DMS53 treated with DMSO at 0.1 percent for 48 hours (cell line): Measurements from ENCODE around the gene ADK.
"Not testable (repeated sequence)": the region's sequence is repeated elsewhere in the genome, so short reads cannot be mapped to it uniquely, and the experiment has no call there.

Source experiments
- DNase-seq: peaks from one replicate; lab custom pipeline; 2025; ENCODE audit not compliant: unreplicated experiment; lab: John Stamatoyannopoulos, UW

The ADK gene

DNA sequence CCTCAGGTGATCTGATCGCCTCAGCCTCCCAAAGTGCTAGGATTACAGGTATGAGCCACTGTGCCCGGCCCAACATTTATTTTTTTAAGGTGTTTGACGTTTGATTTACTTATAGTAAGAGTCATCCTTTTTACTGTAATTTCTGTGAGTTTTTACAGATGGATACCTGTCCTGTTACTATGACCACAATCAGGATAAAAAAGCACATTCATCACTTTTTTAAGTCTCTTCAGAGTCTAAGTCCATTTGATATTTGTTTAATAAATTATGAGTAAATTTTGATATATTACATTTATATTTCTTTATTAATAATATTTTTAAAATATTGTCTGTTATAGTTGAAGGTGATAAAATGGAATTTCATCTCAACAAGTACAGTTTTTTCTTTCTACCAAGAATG lies 374.9 kb downstream of the ADK start:
- DNase-seq = no peak

GRCh38 chr10:74527611-74528010 lies 376.6 kb downstream of the ADK start:
- DNase-seq = not testable (repeated sequence)

- no peak for DNase-seq
Observed at GRCh38 chr10:74529205-74529604, 378.2 kb downstream of the ADK start.

DNA sequence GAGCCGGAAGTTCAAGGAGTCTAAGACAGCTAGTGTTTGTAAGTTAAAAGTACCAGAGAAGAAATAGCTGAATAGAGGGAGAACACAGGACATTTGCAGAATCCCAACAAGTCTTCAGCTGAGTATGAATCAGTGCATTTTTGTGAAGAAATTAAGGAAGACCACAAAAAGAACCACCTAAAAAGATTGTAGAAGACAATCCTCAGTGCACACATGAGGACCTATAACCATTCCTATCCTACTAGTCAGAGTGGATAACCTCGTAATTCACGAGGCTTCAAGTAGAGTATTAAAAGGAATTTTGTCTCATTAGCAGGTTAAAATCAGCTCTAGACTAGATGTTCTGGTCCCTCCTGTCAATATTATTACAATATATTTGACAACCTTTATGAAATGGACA lies 380.0 kb downstream of the ADK start:
- no peak for DNase-seq

DNA sequence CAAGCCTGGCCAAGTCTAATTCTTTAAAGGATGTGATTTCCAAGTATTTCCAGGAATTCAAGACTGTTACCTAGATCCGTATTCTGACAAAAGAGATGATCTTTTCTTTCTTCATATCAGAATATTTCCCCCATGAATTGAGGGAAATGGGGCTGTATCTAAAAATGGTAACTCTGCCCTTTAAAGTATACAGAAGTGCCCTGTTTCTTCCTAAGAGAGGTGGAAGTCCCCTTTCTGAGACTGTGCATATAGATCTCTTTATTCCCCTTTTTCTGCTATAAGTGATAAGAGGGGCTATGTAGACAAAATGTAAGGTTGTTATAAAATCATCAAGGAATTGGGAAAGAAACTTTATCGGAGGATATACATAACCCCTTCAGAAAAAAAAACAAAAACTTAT lies 388.3 kb downstream of the ADK start:
- DNase-seq = no peak

GRCh38 chr10:74541375-74541774 lies 390.4 kb downstream of the ADK start:
- no peak for DNase-seq

DNA sequence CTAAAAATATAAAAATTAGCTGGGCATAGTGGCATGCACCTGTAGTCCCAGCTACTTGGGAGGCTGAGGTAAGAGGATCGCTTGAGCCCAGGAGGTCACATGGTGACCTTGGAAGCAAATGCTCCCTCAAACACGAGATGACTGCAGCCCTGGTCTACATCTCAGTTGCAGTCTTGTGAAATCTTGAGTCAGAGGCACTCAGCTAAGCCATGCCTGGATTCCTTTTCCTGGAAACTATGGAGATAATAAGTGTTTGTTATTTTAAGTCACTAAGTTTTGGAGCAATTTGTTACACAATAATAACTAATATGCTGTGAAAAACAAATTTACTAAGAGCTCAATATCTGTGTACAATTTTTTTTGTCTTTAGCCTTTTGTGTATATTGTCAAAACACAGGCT lies 391.1 kb downstream of the ADK start:
- DNase-seq = no peak

GRCh38 chr10:74543276-74543675 lies 392.3 kb downstream of the ADK start:
- DNase-seq = no peak

DNA sequence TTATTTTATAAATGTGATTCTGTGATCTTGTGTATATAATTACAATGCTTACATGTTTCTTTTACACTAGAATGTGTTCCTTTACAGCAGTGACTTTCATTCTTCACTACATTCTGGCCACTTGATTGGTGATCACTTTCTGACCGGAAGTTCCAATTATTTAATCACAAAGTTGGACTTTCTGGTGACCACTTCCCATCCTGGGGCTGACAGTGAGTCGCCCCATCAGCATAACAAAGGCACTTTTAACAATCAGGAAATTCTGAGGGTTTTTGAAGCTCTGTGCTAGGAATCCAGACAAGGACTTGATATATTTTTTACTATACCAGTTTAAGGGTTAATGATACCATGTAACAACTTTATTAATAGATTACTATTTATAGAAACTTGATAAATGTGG lies 393.1 kb downstream of the ADK start:
- DNase-seq = no peak

- DNase-seq = peak; percentile 8
Observed at GRCh38 chr10:74548676-74549075, 397.7 kb downstream of the ADK start.

DNA sequence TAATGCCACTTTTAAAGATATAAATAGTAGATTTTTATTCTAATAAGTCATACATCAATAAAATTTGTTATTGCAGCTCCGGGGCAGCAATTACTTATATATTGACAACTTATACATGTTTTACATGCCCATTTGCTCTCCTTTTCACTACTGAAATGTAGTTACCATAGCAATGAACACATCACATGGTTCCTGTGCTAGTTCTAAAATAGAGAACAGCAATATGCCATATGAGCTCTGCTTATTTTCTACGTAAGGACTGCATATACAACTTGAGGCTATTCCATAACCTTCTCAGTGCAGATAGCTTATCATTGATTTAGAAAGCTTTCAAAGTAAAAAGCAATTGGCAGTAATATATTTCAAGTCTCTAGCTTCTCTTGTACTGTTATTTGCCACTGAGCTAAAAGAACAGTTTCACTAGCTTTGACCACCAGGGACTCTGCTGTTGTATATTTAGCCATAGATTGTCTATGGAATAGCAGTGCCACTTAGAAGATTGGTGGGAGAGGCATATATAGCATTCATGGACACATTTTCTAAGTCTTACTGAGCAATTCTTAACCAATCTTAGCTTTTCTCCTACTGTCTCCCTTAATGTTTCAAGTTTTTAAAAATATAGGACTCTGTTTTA lies 405.2 kb downstream of the ADK start:
- DNase-seq = no peak

- no peak for DNase-seq
Observed at GRCh38 chr10:74557098-74557497, 406.1 kb downstream of the ADK start.

- DNase-seq = no peak
Observed at GRCh38 chr10:74558403-74558802, 407.4 kb downstream of the ADK start.

GRCh38 chr10:74558897-74559296 lies 407.9 kb downstream of the ADK start:
- DNase-seq = no peak

GRCh38 chr10:74568896-74569295 lies 417.9 kb downstream of the ADK start:
- DNase-seq = not testable (repeated sequence)

GRCh38 chr10:74573497-74573896 lies 422.5 kb downstream of the ADK start:
- not testable (repeated sequence) for DNase-seq

DNA sequence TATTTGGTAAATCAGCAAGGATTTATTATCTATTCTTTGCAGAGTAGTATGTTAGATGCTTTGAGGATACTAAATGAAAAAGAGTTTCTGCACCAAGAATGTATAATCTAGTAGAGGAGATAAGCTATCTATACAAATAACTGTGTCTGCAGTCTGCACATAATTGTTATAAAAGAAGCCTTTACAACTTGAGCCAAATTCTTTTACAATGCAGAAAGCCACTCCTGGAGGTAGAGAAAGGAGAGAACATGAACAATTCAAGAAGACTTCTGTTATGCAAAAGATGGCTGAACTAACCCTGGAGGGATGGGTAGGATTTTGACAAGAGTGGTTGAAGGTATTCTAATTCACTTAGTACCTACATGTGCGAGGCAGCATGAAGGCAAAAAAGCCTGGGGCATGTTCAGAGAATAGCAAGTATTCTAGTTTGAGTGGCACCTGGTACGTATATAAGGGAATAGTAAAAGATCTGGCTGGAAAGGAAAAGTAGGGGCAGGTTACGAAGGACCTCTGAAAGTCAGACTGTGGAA lies 424.2 kb downstream of the ADK start:
- no peak for DNase-seq

GRCh38 chr10:74575912-74576311 lies 424.9 kb downstream of the ADK start:
- no peak for DNase-seq

DNA sequence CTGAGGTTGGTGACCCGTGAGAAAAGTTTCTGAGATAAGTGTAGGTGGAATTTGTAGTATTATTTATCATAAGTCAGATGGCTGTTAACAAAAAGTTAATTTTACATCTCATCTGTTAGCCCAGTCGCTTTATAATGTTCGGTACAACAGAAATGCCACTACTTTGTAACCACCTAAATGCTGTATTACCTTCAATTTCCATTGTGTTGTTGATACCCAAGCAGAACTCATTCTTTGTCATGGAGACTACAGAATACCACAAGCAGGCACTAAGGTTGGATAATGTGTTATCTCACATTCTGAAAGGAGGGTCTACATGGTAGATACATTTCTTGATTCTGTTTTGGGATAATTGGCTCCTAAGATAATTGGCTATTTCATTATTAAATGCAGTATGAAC lies 425.6 kb downstream of the ADK start:
- no peak for DNase-seq

DNA sequence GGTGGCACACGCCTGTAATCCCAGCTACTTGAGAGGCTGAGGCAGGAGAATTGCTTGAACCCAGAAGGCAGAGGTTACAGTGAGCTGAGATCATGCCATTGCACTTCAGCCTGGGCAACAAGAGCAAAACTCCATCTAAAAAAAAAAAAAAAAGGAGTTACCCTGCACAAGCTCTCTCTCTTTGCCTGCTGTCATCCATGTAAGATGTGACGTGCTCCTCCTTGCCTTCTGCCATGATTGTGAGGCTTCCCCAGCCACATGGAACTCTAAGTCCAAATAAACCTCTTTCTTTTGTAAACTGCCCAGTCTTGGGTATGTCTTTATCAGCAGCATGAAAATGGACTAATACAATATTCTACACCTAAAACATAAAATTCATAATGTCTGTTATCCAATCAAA lies 429.4 kb downstream of the ADK start:
- not testable (repeated sequence) for DNase-seq

GRCh38 chr10:74582566-74582965 lies 431.5 kb downstream of the ADK start:
- no peak for DNase-seq

GRCh38 chr10:74585231-74586087 lies 434.4 kb downstream of the ADK start:
- peak; percentile 61 for DNase-seq
